ENCODE data around the gene PAX9.

Gene PAX9

GRCh38 chr14:36661506-36662257 lies at the start of gene PAX9:
TSS of gene PAX9 (plus strand) at chr14:36661860. CDS start at chr14:36662090, 230 bp downstream.
- Histone ChIP-seq H3K27ac (no peak within 1 kb of the TSS), H3K27me3 (ENCODE audit: insufficient read depth, low read depth, severe bottlenecking) (peaks cover 90% of the 10 kb centered on the region), H3K9me3 (ENCODE audit: severe bottlenecking) (peaks cover 7% of the 10 kb centered on the region), H3K4me3 (ENCODE audit: low read depth, low read length) (no peak within 1 kb of the TSS), H3K36me3 (no peaks in the 10 kb centered on the region)
- DNase-seq: no peak
- TF ChIP-seq CTCF (IDR thresholded peaks at IDR 0.05; ENCODE audit: low read depth, low read length): no peak

GRCh38 chr14:36617824-36618223 lies 43.8 kb upstream of the PAX9 start:
- Histone ChIP-seq H3K4me3 (ENCODE audit: low read depth, low read length) (no peak overlapping the region), H3K9me3 (ENCODE audit: severe bottlenecking) (no peaks in the 10 kb centered on the region), H3K27ac (no peak overlapping the region), H3K36me3 (no peaks in the 10 kb centered on the region), H3K27me3 (ENCODE audit: insufficient read depth, low read depth, severe bottlenecking) (peaks cover 6% of the 10 kb centered on the region)
- TF ChIP-seq CTCF (IDR thresholded peaks at IDR 0.05; ENCODE audit: low read depth, low read length): no peak
- no peak for DNase-seq

GRCh38 chr14:36618641-36619040 lies 43.0 kb upstream of the PAX9 start:
- H3K27me3 ChIP-seq (ENCODE audit: insufficient read depth, low read depth, severe bottlenecking): peaks cover 6% of the 10 kb centered on the region
- TF ChIP-seq CTCF (IDR thresholded peaks at IDR 0.05; ENCODE audit: low read depth, low read length): no peak
- DNase-seq: no peak
- H3K9me3 ChIP-seq (ENCODE audit: severe bottlenecking): no peaks in the 10 kb centered on the region
- H3K4me3 ChIP-seq (ENCODE audit: low read depth, low read length): no peak overlapping the region
- no peaks in the 10 kb centered on the region for H3K36me3 ChIP-seq
- H3K27ac ChIP-seq: no peak overlapping the region

GRCh38 chr14:36619131-36619530 lies 42.5 kb upstream of the PAX9 start:
- peaks cover 6% of the 10 kb centered on the region for H3K27me3 ChIP-seq (ENCODE audit: insufficient read depth, low read depth, severe bottlenecking)
- no peak overlapping the region for H3K27ac ChIP-seq
- no peak for TF ChIP-seq CTCF (IDR thresholded peaks at IDR 0.05; ENCODE audit: low read depth, low read length)
- no peak overlapping the region for H3K4me3 ChIP-seq (ENCODE audit: low read depth, low read length)
- H3K9me3 ChIP-seq (ENCODE audit: severe bottlenecking): no peaks in the 10 kb centered on the region
- no peaks in the 10 kb centered on the region for H3K36me3 ChIP-seq
- DNase-seq: no peak

- peaks cover 9% of the 10 kb centered on the region for H3K27me3 ChIP-seq (ENCODE audit: insufficient read depth, low read depth, severe bottlenecking)
- no peak overlapping the region for H3K4me3 ChIP-seq (ENCODE audit: low read depth, low read length)
- DNase-seq: no peak
- no peak for TF ChIP-seq CTCF (IDR thresholded peaks at IDR 0.05; ENCODE audit: low read depth, low read length)
- no peaks in the 10 kb centered on the region for H3K36me3 ChIP-seq
- H3K9me3 ChIP-seq (ENCODE audit: severe bottlenecking): no peaks in the 10 kb centered on the region
- H3K27ac ChIP-seq: no peak overlapping the region
Observed at GRCh38 chr14:36619853-36620252, 41.8 kb upstream of the PAX9 start.

GRCh38 chr14:36625014-36625413 lies 36.6 kb upstream of the PAX9 start:
- peaks cover 44% of the 10 kb centered on the region for H3K27me3 ChIP-seq (ENCODE audit: insufficient read depth, low read depth, severe bottlenecking)
- no peak for DNase-seq
- no peak overlapping the region for H3K4me3 ChIP-seq (ENCODE audit: low read depth, low read length)
- TF ChIP-seq CTCF (IDR thresholded peaks at IDR 0.05; ENCODE audit: low read depth, low read length): no peak
- H3K36me3 ChIP-seq: no peaks in the 10 kb centered on the region
- no peaks in the 10 kb centered on the region for H3K9me3 ChIP-seq (ENCODE audit: severe bottlenecking)
- no peak overlapping the region for H3K27ac ChIP-seq
